Mesothelial cell of epicardium (in vitro differentiated cells): ENCODE data around the gene BAG5. TPM values are rescaled to one million over a fixed set of nuclear protein-coding genes. Genes with fewer than 3 reads are reported as not detected.

Experiments
- DNase-seq, 2 experiments: peaks; one replicate each; pipeline ENCODE4 v3.0.0; 2021; ENCODE audit warnings: low spot score in 2 of 2; ENCODE audit not compliant: unreplicated experiment in 2 of 2
- H3K27ac Mint-ChIP-seq: 2 replicates; pipeline ENCODE4 v1.8.0; 2021; ENCODE audit warnings: mixed read lengths
- H3K27me3 Mint-ChIP-seq: 2 replicates; pipeline ENCODE4 v1.8.0; 2021; ENCODE audit warnings: low read depth, mixed read lengths
- H3K36me3 Mint-ChIP-seq: 2 replicates; pipeline ENCODE4 v1.8.0; 2021; ENCODE audit warnings: mixed read lengths
- H3K4me1 Mint-ChIP-seq: 2 replicates; pipeline ENCODE4 v1.8.0; 2021; ENCODE audit warnings: mixed read lengths
- H3K4me3 Mint-ChIP-seq: 2 replicates; pipeline ENCODE4 v1.8.0; 2021; ENCODE audit warnings: mild to moderate bottlenecking, moderate library complexity, mixed read lengths
- H3K9me3 Mint-ChIP-seq: 2 replicates; pipeline ENCODE4 v1.8.0; 2021; ENCODE audit warnings: mixed read lengths
- total RNA-seq: library from RNA; stranded (reverse); gene quantifications from 3 replicates; pipeline ENCODE4 v1.2.1, GENCODE V29; 2021
- TF ChIP-seq, protein P1 (sequence below): fragments of 200-600 bp; sonication (generic); IDR thresholded peaks from one replicate; pipeline ENCODE4 v1.5.0; 2021; ENCODE audit warnings: antibody characterized with exemption; ENCODE audit not compliant: unreplicated experiment

The BAG5 gene
- total RNA-seq, 1 donor from 2014 or later, result 22.2 TPM

DNA sequence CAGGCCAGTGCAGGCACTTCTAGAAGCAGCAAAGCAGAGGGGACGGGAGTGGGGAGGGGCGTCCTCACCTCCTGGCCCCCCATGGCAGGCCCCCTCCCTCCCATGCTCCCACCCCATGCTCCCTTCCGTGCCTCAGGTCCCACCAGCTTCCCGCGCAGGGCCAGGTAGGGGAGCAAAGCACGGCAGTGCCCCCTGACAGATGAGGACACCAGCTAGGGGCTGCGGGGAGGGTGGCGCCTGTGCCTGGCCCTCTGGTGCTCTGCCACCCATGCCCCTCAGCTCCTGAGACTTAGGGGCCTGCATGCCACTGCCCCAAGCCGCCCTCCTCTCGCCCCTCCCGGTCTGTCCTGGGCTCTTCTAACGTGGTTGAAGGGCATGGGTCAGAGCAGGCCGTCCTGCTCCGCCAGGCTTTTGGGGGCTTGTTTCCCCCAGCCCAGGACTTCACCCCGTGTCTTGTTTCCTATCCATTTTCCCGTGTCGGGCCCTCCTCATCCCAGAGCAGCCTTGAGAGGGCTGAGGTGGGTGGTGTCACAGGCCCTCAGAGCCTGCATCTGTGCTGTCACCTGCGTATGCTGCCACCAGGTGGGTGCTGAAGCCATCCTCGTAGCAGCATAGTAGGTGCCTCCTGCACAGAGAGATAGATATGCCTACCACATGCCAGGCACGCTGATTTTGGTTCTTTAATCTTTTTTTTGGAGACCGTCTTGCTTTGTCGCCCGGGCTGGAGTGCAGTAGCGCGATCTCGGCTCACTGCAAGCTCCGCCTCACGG lies 23.2 kb downstream of the BAG5 start:
- Mint-ChIP-seq H3K9me3 (no peaks in the 10 kb centered on the region), H3K36me3 (no peaks in the 10 kb centered on the region), H3K27me3 (peaks cover 12% of the 10 kb centered on the region), H3K4me3 (no peak overlapping the region), H3K27ac (no peak overlapping the region), H3K4me1 (peaks cover 11% of the 10 kb centered on the region)
- TF ChIP-seq, protein P1, sequence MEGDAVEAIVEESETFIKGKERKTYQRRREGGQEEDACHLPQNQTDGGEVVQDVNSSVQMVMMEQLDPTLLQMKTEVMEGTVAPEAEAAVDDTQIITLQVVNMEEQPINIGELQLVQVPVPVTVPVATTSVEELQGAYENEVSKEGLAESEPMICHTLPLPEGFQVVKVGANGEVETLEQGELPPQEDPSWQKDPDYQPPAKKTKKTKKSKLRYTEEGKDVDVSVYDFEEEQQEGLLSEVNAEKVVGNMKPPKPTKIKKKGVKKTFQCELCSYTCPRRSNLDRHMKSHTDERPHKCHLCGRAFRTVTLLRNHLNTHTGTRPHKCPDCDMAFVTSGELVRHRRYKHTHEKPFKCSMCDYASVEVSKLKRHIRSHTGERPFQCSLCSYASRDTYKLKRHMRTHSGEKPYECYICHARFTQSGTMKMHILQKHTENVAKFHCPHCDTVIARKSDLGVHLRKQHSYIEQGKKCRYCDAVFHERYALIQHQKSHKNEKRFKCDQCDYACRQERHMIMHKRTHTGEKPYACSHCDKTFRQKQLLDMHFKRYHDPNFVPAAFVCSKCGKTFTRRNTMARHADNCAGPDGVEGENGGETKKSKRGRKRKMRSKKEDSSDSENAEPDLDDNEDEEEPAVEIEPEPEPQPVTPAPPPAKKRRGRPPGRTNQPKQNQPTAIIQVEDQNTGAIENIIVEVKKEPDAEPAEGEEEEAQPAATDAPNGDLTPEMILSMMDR, result no peak
- no peak for DNase-seq

DNA sequence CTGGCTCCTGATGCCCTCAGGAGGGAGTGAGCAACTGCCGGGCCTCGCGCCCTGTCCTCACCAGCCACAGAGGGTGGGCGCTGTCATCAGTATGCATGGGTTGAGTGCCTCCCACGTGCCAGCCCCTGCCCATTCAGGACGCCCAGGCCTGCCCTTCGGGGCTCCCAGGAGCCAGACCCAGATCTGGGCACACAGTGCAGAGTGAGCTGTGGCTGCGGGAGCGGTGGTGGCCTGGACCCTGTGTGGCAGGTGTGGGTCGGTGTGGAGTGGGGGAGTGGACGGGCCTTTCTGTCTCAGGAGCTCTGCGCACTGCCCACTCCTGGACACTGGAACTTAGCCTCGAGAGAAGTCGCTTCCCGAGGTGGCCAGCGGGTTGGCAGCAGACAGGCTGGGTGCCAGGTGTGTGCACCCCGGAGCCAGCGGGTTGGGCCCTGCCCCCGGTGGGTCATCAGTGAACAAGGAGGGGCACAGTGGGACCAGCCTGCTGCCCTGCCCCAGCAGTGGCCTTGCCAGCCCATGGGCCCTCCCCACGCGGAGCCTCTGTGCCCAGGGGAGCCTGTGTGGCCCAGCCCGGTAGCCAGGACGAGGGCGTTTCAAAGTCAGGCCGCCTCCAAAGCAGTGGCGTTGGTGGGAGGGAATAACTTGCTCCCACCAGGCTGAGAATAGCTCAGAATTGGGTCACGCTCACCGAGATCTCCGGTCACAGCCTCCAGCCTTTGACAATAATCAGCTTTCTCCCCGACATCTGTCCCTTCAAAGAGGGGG lies 24.0 kb downstream of the BAG5 start:
- Mint-ChIP-seq H3K9me3 (no peaks in the 10 kb centered on the region), H3K4me3 (no peak overlapping the region), H3K27me3 (peaks cover 12% of the 10 kb centered on the region), H3K36me3 (no peaks in the 10 kb centered on the region), H3K4me1 (peaks cover 11% of the 10 kb centered on the region), H3K27ac (no peak overlapping the region)
- TF ChIP-seq, protein P1, result no peak
- no peak for DNase-seq

DNA sequence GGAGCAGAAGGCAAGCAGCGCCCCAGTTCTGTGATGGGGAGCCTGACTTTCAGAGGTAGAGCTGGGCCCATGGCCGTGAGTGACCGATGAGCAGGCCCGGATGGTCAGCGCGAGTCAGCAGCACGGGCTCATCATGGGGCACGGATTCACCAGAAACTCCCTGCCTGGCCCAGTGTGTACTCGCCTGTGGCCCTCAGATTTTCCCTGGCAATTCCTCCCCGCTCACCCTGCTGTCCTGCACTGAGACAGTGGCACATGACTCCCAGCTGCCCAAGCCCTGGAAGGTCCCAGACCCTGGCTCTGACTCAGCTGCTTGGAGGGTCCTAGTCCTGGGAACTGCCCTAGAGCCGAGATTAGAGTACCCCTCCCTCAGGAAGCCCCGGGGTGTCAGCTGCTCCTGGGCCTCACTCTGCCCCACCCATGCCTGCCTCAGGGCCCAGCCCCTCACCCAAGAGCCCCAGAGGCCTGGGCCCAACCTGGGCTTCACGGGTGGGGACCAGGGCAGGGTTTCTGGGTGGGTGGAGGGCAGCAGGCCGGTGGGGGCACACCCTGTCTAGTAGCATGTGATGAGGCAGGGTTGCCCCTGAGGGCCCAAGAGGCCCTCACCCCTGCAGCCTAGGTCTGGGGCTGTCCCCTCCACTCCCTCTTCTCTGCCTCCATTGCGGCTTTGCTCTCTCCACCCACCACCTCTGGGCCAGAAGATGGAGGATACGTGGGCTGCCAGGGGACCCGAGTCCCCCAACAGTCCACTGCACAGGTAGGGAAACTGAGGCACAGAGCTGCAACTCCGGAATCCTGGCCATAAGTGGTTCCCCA lies 25.1 kb downstream of the BAG5 start:
- Mint-ChIP-seq H3K27ac (no peak overlapping the region), H3K4me3 (no peak overlapping the region), H3K36me3 (no peaks in the 10 kb centered on the region), H3K4me1 (peaks cover 11% of the 10 kb centered on the region), H3K27me3 (peaks cover 12% of the 10 kb centered on the region), H3K9me3 (no peaks in the 10 kb centered on the region)
- TF ChIP-seq, protein P1, result no peak
- DNase-seq, result no peak

DNA sequence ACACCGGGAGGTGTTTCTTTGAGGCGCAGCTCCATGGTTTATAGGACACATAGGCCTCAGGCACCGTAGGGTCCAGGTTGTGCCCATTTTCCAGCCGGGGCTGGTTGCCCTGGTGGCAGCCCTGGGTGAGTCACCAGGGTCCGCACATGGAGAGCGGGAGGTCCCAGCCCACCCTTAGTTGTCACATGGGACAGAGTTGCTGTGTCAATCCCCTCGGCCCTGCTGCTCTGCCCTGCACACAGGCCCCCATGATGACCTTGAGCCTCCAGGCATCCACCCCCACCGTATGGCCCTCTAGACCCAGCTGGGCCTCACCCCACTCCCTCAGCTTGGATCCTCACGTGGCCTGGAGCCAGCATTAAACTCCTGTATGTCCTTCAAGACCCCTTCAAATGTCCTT lies 25.8 kb downstream of the BAG5 start:
- no peak overlapping the region for H3K4me3 Mint-ChIP-seq
- H3K27ac Mint-ChIP-seq, result no peak overlapping the region
- H3K9me3 Mint-ChIP-seq, result no peaks in the 10 kb centered on the region
- DNase-seq, result no peak
- TF ChIP-seq, protein P1, result no peak
- no peaks in the 10 kb centered on the region for H3K36me3 Mint-ChIP-seq
- peaks cover 12% of the 10 kb centered on the region for H3K27me3 Mint-ChIP-seq
- H3K4me1 Mint-ChIP-seq, result peaks cover 7% of the 10 kb centered on the region

DNA sequence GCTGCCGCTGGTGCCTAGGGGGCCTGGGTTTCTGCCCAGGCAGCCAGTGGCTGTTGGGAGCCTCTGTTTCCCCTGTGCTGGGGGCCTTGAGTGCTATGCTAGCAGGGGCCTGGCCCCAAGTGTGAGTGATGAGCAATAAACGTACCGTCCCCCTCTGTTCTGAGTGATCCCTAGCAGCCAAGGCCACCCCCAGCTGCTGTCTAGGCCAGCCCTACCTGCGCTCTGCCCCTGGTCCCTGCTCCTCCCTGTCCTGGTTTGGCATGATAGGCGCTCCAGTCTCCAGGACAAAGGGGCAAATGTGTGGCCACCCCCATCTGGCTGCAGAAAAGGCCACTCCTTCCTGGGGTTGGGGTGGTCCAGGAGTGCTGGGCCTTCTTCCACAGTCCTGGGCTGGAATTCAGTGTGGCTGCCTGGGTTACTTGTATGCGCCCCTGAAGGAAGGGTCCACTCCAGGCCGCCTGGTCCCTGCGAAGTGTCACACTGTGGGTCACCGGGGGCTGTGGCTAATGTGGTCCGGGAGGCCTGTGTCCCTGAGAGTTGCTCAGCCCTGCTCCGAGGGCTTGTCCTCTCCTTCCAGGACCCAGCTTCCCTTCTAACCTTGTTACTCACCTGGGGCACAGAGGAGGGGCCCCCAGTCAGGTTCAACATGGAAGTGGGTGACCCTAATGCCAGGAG lies 26.4 kb downstream of the BAG5 start:
- Mint-ChIP-seq H3K27ac (no peak overlapping the region), H3K4me3 (no peak overlapping the region), H3K36me3 (no peaks in the 10 kb centered on the region), H3K4me1 (peaks cover 7% of the 10 kb centered on the region), H3K27me3 (peaks cover 12% of the 10 kb centered on the region), H3K9me3 (no peaks in the 10 kb centered on the region)
- DNase-seq, result no peak
- TF ChIP-seq, protein P1, result no peak
